Endometrial microvascular endothelial cells (primary cell): Measurements from ENCODE around the gene NAPA. TPM values are rescaled to one million over a fixed set of nuclear protein-coding genes. Genes with fewer than 3 reads are reported as not detected.

Source experiments
- in situ Hi-C: cut with HindIII; loops from 2 replicates; pipeline ENCODE4 v1.10.0; 2017; ENCODE audit warnings: low sequenced_read_pairs, low pct_unique_long_range_greater_than_20kb; ENCODE audit errors: inconsistent ontology term
- total RNA-seq: library from RNA; depleted of rRNA; stranded (reverse); fragments of >200 nt; gene quantifications from one replicate; pipeline ENCODE4 v1.2.3, GENCODE V29; 2015; ENCODE audit errors: inconsistent ontology term

The NAPA gene
- total RNA-seq, 1 donor from 2014 or later = 138 TPM

DNA sequence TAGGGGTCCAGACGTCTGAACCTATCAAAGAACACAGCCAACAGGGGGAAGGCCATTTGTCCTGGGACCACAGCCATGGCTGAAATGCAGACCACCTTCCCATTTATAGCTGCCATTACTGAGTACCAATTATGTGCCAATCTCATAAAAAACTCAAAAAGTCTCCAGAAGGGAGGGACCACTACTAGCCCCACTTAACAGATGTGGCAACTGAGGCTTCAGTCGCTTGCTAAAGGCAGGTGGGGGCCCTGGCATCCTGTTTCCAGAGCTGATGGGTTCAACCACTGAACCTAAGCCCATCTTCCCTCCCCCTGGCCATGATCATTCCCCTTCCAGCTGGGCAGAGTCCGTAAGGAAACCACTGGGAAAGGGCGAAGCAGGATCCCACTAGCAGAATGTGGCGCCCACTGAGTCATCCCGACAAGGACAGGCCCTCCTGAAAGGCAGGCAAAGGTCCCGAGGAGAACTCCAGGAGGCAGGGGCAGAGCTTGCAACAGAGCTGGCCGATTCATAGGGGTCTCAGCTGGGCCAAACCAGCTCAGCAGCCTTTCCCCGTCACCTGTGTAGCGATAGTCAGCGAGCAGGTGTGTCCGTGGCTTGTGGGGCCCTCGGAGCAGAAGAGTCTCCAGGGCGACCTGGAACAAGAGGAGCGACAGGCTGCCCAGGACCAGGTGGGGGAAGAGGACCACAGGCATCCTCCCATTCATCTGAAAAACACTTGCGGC is 14.3 kb upstream of the NAPA start:
- in situ Hi-C loops = no loop called here

- in situ Hi-C loops = no loop called here
Measured at GRCh38 chr19:47526798-47527197, 11.9 kb upstream of the NAPA start.

- in situ Hi-C loops = no loop called here
Measured at GRCh38 chr19:47523473-47523872, 8.6 kb upstream of the NAPA start.

DNA sequence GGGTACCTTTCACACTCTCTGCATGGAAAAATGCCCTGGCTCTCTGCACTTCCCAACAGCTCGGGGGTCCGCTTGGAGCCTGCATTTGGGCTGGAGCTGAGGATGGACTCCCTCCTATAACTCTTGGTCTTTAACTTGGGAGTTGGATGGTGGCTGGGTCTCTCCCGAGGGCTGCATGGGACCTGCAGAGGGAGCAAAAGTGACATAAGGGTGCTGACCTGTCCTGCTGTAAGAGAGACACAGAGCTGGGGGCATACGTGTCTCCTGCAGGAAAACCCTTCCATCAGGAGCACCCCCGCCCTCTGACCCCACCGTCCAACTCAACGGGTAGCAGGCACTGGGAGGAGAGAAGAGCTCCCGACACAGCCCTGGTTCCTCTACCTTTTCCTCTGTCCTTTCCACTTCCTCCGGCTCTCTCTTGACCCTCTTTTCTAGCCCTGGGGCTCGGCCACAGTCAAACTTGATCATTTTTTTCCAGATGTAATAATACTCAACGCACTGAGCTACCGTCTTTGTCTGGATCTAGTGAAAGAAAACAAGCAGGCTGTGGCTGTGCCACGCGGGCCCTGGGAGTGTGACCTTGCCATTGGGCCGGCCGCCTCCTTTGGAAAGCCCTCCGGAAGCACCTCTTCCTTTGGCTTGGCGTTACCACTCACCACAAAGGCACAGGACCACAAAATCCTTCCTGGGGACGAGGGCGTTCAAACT is 6.8 kb upstream of the NAPA start:
- in situ Hi-C loops = no loop called here

GRCh38 chr19:47520839-47521238 is 6.0 kb upstream of the NAPA start:
- in situ Hi-C loops = no loop called here

- in situ Hi-C loops = no loop called here
Measured at GRCh38 chr19:47520343-47520806, 5.5 kb upstream of the NAPA start.

- in situ Hi-C loops = no loop called here
Measured at GRCh38 chr19:47518854-47519253, 4.0 kb upstream of the NAPA start.

DNA sequence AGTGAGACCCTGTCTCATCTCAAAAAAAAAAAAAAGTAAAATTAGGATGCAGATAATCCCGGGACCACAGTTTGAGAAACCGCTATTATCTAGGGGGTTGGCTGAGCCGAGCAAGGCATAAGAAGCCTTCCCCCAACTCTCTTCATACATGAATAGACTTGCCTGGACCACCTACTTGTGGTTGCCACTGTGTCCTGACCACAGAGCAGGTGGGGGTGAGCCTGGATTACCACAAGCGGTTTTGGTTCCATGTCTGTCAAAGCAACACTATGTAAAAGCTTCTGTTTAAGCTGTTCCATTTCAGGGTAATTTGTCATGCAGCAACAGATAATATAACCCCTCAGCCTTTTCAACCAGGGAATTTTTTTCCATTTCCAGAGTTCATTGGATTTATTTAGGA is 3.3 kb upstream of the NAPA start:
- in situ Hi-C loops = no loop called here

- in situ Hi-C loops = no loop called here
Measured at GRCh38 chr19:47514151-47514868, 553 bp downstream of the NAPA start.

GRCh38 chr19:47512948-47513319 is 1.9 kb downstream of the NAPA start:
- in situ Hi-C loops = no loop called here

- in situ Hi-C loops = no loop called here
Measured at GRCh38 chr19:47512183-47512947, 2.5 kb downstream of the NAPA start.

GRCh38 chr19:47511681-47512080 is 3.2 kb downstream of the NAPA start:
- in situ Hi-C loops = no loop called here

DNA sequence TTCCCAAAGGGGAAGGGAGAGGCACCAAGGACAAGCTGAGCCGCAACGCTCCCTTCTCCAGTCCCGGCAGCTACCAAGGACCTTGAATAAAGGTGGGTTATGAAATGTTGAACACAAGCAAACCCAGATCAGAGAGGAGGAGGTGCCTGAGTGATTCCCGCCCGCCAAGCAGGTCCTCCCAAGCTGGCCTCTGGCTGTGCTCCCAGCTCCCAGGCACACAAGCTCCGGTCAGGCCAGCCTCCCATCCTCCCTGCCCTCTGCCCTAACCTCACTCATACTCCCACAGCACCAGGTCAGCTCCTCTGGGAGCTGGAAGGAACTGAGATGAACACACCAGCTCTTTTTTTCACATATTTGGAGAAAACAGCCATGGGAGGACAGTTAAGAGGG is 3.7 kb downstream of the NAPA start:
- in situ Hi-C loops = no loop called here

- in situ Hi-C loops = no loop called here
Measured at GRCh38 chr19:47510516-47511127, 4.2 kb downstream of the NAPA start.

DNA sequence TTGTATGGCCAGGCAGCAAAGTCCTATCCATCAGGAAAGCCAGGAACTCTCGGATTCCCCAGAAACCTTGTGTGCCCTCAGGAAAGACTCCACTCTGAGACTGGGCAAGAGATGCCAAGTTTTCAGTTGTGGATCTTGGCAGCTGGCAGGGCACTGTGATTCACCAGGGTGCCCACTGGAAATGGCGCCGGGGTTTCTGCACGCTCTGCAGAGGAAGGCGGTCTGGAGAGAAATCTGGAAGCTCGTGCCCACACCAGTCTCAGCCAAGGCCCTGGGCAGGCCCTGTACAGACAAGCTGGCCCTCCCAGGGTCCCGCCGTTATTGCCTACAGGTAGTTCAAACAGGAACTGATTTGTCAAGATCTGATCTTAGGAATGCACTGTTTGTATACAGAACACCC is 4.9 kb downstream of the NAPA start:
- in situ Hi-C loops = no loop called here

- in situ Hi-C loops = no loop called here
Measured at GRCh38 chr19:47509170-47509847, 5.6 kb downstream of the NAPA start.

- in situ Hi-C loops = no loop called here
Measured at GRCh38 chr19:47508721-47509120, 6.1 kb downstream of the NAPA start.

GRCh38 chr19:47507924-47508553 is 6.8 kb downstream of the NAPA start:
- in situ Hi-C loops = no loop called here
